ENCODE data around the gene ICE1.
"Not testable (repeated sequence)": the region's sequence is repeated elsewhere in the genome, so short reads cannot be mapped to it uniquely, and the experiment has no call there.

The ICE1 gene

GRCh38 chr5:5421961-5422818, at the start of gene ICE1:
Gene ICE1 (plus strand): TSS chr5:5422677. CDS start chr5:5422916, 239 bp downstream.
- DNase-seq: peak; percentile 98

- DNase-seq: no peak
Observed at GRCh38 chr5:5372930-5373329, 49.5 kb upstream of the ICE1 start.

DNA sequence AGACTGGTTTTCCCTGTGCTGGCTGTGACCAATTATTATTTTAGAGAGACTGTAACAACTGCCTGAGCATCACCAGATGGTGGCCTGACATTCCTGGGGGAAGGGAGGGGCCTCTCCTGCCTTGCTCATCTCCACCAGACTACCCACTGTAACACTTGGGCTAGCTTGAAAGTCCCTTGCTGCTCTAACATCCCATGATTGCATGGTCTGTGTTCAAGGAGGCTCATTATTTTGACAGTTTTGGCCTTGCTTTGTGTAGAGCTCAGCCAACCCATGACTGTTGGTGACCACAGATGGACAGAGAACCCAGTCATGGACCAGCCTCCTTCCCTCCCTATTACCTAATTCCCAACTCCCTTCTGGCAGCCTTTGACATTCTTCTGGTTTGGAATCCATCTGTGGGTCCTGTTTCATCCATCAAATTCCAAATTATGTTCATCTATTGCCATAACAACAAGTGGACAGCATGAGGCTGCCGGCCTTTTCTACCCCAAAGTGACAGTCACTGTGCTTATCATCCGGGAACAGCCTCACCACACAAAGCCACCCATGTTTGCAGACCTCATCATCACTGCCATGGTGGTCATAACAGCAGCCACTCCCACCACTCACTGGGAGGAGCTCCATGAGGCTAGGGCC, 49.0 kb upstream of the ICE1 start:
- no peak for DNase-seq

DNA sequence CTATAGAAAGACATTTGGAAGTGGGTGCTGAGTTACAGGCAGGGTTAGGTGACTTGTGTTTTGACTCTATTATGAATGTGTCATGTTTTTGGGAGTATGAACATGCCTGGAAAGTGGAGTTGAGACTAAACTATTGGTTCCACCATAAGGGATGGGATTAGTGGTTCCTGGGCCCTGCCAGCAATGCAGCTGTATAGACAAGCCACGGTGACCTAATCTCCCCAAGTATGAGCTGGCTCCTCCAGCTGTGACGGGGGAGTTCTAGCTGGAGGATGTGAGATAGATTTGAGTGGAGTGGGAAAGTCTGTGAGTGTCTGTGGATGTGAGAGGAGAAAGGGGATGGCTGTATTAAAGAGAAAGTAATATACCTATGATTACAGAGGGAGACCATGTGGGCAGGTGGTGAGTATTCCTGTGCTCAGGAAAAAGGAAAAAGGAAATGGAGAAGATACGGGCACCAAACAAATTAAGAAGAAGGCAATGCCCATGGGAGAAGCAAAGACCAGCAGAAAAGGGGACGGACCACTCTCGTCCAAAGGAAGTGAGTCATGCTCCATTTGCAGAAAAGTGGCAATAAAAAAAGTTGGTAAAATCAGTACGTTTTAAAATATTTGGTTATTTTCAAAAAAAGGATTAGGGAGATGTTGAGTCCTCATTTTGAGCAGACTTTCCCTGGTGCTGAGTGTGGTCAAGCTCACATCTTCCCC, 48.3 kb upstream of the ICE1 start:
- no peak for DNase-seq

DNA sequence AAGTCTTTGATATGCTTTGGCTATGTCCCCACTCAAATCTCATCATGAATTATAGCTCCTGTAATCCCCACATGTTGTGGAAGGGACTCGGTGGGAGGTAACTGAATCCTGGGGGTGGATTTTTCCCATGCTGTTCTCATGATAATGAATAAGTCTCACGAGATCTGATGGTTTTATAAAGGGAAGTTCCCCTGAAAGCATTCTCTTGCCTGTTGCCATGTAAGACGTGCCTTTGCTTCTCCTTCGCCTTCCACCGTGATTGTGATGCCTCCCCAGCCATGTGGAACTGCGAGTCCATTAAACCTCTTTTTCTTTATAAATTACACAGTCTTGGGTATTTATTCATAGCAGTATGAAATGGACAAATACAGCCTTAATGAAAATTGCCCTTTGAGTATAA, 44.7 kb upstream of the ICE1 start:
- no peak for DNase-seq

- DNase-seq: no peak
Observed at GRCh38 chr5:5378531-5378930, 43.9 kb upstream of the ICE1 start.

- DNase-seq: no peak
Observed at GRCh38 chr5:5380298-5380697, 42.2 kb upstream of the ICE1 start.

DNA sequence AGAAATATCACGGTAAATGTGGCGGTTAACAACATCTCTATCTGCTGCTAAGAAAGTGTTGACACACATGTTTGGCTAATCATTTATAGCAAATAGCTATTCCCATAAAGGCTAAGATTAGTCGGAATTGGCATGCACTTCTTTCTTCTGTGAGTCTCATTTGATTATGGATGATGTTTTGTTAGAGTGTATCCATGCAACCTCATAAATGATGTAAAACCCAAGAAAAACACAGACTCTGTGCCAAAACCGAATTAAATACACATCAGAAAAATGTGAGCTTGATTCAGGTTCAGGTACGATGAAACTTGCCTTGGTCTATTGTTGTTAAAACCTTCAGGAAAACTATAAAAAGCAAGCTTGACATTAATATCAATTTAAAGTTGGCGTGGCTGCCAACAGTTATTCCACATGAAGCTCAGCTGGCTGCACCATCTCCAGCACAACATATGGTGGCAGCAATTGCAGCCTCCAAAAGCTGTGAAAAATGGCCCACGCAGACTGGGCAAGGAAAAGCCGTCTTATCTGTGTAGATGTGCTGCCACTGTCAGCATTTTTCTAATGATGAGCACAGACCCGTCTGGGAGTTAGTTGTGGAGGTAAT, 41.1 kb upstream of the ICE1 start:
- no peak for DNase-seq

GRCh38 chr5:5383461-5383860, 39.0 kb upstream of the ICE1 start:
- no peak for DNase-seq

DNA sequence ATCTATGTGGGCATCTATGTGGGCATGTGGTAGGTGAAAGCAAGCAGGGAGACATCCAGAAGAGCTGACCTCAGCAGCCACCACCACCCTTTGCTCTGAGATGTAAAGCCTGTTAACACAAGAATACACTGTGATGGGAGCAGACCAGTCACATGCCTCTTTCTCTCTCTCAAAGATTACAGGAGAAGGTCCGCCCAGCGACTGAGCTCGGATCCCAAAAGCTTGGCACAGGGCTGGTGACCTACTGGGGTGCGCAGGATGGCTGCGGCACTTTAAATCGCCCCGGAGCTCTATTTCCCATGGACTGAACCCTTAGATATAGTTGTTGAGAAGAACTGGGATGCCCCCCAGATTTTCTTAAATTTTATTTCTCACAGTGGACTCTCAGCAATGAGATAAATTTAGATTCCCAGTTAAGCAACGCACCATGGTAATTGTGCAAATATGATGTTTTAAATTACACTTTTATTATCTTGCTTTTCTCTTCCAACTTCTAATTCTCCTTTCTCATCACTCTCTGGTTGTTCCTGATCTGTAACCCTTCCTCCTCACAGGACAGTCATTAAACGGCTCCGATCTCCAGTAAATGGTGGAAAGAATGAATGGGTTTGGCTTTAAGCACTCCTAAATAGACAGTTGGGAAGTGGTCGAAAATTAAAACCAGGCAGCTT, 37.7 kb upstream of the ICE1 start:
- no peak for DNase-seq

DNA sequence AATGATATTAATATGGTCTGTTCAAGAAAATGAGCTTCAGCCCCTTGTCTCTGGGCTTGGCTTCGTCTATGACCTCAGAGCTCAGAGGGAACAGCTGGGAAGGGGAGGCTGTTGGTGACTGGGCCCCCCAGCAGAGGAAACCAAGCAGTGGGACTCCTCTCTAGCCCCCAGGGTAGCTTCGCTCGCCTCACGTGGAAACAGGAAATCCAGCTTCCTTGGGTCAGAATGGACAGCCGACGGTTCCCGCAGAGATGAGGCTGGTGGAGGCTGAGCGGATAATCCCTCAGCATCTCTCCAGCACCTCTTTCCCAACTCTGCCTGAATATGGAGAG, 37.2 kb upstream of the ICE1 start:
- no peak for DNase-seq

GRCh38 chr5:5386329-5386728, 36.1 kb upstream of the ICE1 start:
- DNase-seq: no peak

DNA sequence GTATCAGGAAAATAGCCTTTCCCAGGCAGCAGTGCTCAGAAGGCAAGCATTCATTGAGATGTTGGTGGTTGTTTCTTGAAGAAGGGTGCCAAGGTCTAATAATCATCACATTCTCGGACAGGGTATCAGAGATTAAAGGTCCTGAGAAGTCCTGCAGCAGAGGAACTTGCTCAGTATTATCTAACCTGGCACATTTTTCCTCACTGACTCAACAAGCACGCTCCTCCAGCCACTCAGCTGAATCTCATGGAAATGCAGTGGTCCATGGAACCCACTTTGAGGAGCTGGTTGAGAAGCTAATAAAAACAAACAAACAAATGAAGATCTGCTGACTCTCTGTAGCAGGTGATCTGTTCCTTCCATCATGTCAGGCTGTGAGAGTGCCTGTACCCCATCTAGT, 35.3 kb upstream of the ICE1 start:
- no peak for DNase-seq

DNA sequence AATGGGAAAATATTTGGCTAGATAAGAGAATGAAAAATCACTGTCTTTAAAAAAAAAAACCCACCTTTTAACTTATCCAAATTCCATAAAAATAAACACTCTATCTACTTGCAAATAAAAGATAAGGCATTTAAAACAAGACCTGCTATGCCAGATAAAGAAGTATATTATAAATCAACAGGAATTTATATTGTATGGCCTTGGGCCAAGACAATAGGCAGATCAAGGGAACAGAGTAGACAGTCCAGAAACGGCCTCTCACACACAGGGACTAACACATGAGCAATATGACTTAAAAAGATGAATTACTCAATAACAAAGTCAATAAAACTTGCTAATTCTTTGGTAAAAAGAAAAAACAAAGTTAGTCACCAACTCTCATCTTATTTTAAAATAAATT, 34.7 kb upstream of the ICE1 start:
- DNase-seq: no peak

DNA sequence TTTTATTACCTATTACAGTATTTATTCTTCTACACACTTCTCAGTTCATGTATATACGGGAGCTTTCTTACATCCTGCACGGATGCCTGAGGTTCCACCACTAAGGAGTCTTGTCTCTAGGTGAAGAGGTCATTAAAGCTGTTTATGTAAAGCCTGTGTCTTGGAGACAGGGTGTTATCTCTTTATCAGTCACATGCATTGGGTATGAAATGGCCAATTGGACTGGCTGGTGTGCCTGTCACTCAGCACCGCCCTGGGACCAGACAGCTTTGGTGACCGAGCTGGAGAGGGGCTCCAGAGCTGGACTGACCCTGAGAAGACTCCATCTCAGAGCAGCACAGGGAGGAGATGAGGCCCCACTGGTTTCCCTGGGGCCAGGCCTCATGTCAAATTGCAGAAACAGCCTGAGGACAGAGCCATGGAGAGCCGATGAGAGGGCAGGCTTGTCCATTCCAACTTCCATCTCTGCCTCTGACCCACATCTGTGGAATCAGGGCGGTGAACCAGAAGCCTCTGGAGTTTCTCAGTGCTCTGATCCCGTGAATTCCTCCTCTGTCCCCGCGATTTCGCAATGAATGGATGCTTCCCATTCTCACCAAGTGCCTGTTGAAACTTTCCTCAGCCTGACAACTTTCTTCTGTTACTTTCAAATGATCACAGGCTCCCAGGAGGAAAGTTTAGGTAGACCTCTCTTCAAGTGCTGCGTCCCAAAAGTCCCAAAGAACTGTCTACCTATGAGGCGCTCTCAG, 32.2 kb upstream of the ICE1 start:
- not testable (repeated sequence) for DNase-seq

- DNase-seq: not testable (repeated sequence)
Observed at GRCh38 chr5:5392504-5392903, 30.0 kb upstream of the ICE1 start.

- peak; percentile 16 for DNase-seq
Observed at GRCh38 chr5:5394384-5394986, 28.0 kb upstream of the ICE1 start.

- not testable (repeated sequence) for DNase-seq
Observed at GRCh38 chr5:5395093-5395492, 27.4 kb upstream of the ICE1 start.

GRCh38 chr5:5398071-5398470, 24.4 kb upstream of the ICE1 start:
- DNase-seq: no peak

DNA sequence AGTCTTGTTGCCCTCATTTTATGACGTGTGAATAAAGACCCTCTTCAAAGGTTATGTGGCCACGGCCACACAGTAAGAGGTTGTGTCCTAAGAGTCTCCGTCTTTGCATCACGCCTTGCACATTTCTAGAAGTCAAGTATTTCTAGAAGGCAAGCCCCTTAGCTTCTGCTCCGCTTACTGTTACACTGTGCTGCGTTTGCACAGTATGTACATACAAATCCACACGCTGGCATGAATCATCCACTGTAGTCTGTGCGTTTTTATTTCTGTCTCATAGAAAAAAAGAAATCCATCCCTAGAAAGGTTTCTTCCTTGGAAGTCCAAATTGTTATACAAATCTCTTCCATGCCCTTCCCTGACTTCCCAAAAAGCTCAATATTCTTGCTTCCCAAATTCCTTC, 21.4 kb upstream of the ICE1 start:
- no peak for DNase-seq

GRCh38 chr5:5403741-5404140, 18.7 kb upstream of the ICE1 start:
- no peak for DNase-seq

- DNase-seq: no peak
Observed at GRCh38 chr5:5404381-5404780, 18.1 kb upstream of the ICE1 start.
